Measurements from ENCODE around the gene COMMD1.
"Not testable (repeated sequence)": the region's sequence is repeated elsewhere in the genome, so short reads cannot be mapped to it uniquely, and the experiment has no call there.

Gene COMMD1

GRCh38 chr2:61962095-61962984 is 56.9 kb downstream of the COMMD1 start:
- no peak for DNase-seq (ENCODE audit: low read depth in 3 of 3, low spot score in 1 of 3)

- DNase-seq (ENCODE audit: low read depth in 3 of 3, low spot score in 1 of 3) = no peak
These were observed 60.7 kb downstream of the COMMD1 start for GRCh38 chr2:61966087-61966727.

- no peak for DNase-seq (ENCODE audit: low read depth in 3 of 3, low spot score in 1 of 3)
These were observed 61.8 kb downstream of the COMMD1 start for GRCh38 chr2:61967262-61967661.

DNA sequence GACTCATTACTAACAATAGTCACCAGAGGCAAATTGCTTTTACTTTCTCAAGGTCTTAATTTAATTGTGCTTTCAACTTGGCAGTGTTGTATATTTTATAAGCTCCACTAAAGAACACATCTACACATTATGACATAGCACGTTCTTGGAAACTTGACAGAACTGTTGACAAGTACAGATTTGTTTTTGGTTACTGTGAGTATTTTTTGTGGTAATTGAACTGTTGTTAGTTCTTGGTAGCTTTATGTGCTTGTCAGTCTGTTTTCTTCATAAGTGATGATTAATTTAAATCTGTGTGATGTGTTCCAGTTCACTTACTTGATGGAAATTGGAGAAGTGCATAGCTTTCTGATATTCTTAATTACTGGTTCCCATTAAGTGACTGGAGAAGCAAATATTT is 63.9 kb downstream of the COMMD1 start:
- DNase-seq (ENCODE audit: low read depth in 3 of 3, low spot score in 1 of 3) = no peak

DNA sequence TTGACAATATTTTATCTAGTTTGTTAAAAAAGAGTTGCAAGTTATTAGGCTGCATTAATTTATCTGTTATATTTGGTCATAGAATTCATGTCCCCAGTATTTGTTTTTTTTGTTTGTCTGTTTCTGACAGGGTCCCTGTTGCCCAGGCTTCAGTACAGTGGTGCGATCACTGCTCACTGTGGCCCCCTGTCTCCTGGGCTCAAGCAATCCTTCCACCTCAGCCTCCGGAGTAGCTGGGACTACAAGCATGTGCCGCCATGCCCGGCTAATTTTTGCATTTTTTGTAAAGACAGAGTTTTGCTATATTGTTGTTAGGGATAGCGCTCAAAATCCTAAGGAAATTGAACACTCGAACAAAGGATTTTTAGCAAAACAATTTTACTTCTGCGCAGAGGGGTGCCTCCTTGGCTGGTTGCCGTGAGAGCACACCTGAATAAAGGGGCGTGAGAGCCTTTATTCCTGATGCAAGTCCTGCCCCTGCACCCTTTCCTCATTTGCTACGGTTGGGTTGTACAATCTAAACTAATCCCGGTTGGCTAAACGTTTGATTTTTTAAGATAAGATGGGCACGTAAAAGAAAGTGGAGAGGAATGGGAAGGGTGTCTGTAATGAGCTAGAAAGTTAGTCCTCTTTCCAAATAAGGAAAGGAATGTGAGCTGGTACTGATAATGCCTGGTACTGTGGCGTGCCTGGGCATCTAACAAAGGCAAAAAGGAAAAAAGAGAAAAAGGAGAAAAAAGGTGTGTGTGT is 65.5 kb downstream of the COMMD1 start:
- DNase-seq (ENCODE audit: low read depth in 3 of 3, low spot score in 1 of 3) = no peak

DNA sequence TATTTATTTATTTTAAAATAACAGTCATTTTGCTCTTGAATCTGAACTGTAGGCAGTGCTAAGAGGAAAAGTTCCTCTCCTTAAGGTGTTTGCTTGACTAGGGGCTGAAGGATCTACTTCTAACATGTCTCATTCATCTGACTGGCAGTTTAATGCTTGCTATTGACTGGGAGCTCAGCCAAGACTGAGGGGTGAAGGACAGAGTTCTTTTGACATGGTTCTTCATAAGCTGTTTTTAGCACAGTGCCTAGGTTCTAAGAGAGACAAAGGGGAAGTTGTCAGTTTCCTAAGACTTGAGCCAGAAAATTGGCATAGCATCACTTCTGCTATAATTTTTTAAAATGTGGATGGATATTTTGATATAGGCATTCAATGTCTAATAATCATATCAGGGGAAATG is 73.0 kb downstream of the COMMD1 start:
- no peak for DNase-seq (ENCODE audit: low read depth in 3 of 3, low spot score in 1 of 3)

GRCh38 chr2:61980758-61981157 is 75.3 kb downstream of the COMMD1 start:
- no peak for DNase-seq (ENCODE audit: low read depth in 3 of 3, low spot score in 1 of 3)

GRCh38 chr2:61984682-61985081 is 79.2 kb downstream of the COMMD1 start:
- DNase-seq (ENCODE audit: low read depth in 3 of 3, low spot score in 1 of 3) = no peak

GRCh38 chr2:61988462-61989366 is 83.2 kb downstream of the COMMD1 start:
- DNase-seq (ENCODE audit: low read depth in 3 of 3, low spot score in 1 of 3) = no peak

DNA sequence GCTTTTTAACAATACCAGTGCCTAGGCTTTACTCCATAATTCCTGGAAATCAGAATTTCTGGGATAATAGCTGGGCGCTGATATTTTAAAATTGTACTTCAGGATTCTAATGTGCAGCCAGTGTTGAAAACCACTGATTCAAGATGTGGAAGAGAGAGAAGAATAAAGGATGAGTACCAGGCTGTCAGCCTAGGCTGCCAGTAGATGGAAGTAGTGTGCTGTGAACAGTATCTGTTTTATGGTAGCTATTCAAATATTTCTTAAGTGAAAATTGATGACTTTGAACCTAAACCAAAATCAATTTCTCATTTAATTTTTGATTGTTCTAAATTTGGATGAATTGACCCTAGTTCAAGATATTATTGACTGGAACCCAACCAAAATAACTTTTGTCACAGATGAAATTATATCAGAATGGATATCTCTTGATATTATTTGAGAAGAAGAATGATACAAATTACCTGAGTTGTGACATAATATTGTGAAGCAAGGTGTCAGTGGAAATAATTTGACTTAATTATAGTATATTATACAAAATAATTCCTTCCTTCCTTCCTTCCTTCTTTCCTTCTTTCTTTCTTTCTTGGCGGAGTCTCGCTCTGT is 88.0 kb downstream of the COMMD1 start:
- DNase-seq (ENCODE audit: low read depth in 3 of 3, low spot score in 1 of 3) = no peak

DNA sequence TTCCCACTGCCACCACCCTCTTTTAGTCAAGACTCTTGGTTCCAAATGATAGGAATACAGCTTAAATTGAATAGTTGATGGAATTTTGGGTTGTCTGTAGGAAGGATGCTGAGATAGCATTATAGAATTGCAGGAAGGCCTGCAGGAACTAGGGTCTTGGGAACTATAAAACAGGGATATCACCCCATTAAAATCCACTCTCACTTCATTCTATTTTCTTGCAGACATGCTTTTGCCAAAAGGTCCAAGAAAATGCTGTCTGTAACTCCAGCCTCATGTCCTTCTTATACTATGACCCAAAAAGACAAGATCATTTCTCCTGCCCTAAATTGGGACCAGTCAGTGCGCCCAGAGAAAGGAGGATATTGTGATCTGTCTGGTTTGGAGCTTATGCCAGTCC is 89.1 kb downstream of the COMMD1 start:
- no peak for DNase-seq (ENCODE audit: low read depth in 3 of 3, low spot score in 1 of 3)

GRCh38 chr2:61995065-61995464 is 89.6 kb downstream of the COMMD1 start:
- DNase-seq (ENCODE audit: low read depth in 3 of 3, low spot score in 1 of 3) = no peak

GRCh38 chr2:61995515-61995914 is 90.0 kb downstream of the COMMD1 start:
- DNase-seq (ENCODE audit: low read depth in 3 of 3, low spot score in 1 of 3) = no peak

DNA sequence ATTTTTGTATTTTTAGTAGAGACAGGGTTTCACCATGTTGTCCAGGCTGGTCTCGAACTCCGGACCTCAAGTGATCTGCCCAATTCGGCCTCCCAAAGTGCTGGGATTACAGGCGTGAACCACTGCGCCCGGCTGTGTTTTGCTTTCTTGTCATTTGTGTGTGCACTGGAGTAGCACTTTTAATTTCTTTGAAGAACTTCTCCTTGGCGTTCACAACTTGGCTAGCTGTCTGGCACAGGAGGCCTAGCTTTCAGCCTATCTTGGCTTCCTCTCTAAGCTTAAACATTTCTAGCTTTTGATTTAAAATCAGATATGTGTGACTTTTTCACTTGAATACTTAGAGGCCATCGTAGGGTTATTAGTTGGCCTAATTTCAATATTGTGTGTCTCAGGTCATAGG is 93.0 kb downstream of the COMMD1 start:
- no peak for DNase-seq (ENCODE audit: low read depth in 3 of 3, low spot score in 1 of 3)

DNA sequence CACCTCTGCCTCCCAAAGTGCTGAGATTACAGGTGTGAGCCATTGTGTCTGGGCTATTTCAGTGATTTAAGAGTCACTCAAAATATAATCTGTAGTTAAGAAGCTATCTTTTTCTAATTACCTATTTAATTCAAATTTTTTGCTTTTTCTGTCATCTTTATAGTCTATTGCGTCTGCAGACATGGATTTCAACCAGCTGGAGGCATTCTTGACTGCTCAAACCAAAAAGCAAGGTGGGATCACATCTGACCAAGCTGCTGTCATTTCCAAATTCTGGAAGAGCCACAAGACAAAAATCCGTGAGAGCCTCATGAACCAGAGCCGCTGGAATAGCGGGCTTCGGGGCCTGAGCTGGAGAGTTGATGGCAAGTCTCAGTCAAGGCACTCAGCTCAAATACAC is 95.1 kb downstream of the COMMD1 start:
- DNase-seq (ENCODE audit: low read depth in 3 of 3, low spot score in 1 of 3) = no peak

DNA sequence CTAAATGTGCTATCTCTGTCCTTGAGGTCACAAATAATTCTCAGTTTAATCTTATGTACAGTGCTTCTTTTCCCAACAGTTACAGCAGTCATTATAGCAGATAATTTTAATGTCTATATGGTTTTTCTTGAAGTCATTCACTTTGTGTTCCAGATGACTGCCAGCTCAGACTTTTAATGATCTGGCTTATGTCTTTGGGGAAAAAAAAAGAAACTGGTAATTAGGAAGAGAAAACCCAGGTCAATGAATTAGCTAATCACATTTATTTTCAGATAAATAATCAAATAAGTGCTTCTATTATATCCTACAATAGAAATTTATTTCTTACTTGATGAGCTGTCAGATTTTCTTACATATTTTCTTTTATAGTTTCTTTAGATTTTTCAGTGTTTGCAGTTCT is 96.0 kb downstream of the COMMD1 start:
- no peak for DNase-seq (ENCODE audit: low read depth in 3 of 3, low spot score in 1 of 3)

DNA sequence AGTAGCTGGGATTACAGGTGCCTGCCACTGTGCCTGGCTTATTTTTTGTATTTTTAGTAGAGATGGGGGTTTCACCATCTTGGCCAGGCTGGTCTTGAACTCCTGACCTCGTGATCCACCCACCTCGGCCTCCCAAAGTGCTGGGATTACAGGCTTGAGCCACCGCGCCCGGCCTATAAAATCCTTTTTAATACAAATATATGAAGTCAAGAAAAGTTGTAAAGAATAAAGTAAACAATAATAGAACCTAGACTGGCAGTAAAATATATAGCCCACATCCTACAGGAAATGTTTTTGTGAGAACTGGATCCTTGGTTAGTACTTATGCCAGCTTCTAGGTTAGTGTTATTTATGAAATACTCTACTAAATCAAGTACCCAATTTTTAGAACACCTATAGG is 99.0 kb downstream of the COMMD1 start:
- not testable (repeated sequence) for DNase-seq (ENCODE audit: low read depth in 3 of 3, low spot score in 1 of 3)

DNA sequence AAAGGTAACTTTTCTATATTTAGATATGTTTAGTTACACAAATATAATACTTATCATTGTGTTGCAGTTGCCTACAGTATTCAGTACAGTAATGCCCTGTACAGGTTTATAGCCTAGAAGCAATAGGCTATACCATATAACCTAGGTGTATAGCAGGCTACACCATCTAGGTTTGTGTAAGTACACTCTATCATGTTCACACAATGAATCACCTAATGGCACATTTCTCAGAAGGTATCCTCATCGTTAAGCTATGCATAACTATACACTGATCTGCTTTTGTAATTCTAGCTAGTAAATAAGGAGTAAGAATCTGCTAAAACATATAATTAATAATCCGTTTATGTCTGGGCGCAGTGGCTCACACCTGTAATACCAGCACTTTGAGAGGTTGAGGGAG is 102.1 kb downstream of the COMMD1 start:
- DNase-seq (ENCODE audit: low read depth in 3 of 3, low spot score in 1 of 3) = no peak

DNA sequence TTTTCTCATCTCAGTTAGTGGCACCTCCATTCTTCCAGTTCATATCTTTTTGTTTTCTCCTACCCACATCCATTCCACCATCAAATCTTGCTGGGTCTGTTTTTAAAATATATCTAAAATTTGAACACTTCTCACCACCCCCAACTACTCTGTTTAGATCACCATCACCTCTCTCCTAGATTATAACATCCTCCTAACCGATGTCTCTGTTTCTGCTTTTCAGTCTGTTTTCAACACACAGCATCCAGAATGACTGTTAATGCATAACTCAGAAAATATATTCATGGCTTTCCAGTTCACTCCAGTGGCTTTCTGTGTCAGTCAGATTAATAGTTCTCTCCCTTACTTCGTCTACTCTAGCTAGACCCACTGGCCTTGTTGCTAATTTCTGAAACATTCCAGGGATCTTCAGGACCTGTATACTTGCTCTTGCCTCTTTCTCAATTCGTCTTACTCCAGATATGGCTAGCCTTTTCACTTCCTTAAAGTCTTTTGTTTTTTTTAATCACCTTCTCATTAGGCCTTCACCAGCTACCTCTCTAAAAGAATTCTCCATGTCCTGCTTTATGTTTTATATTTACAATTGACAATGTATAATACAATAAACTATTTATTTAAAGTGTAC is 105.3 kb downstream of the COMMD1 start:
- no peak for DNase-seq (ENCODE audit: low read depth in 3 of 3, low spot score in 1 of 3)

GRCh38 chr2:62013641-62014040 is 108.2 kb downstream of the COMMD1 start:
- DNase-seq (ENCODE audit: low read depth in 3 of 3, low spot score in 1 of 3) = no peak
